ENCODE measurements around the gene EFNB1.
"Not testable (repeated sequence)": the region's sequence is repeated elsewhere in the genome, so short reads cannot be mapped to it uniquely, and the experiment has no call there.

EFNB1 gene

DNA sequence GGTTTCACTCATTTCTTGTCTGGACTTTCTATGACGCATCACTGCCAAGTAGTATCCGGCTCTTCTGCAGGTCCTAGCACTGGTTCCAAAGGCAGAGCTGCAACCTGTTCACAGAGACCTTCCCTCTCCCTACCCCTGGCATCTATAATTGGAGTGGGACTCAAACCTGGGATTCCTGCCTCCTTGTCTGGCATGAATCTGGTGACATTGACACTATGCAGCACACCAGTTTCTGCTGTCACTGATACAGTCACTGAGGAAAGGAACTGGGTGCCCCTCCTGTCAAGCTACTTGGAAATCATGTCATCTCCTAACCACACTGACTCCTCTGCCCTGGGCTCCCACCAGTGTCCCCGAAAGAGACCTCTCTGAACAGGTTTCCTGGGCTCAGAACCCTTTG lies 33.1 kb upstream of the EFNB1 start:
- ChIA-PET CTCF (no interaction called here), POLR2A (no interaction called here)
- DNase-seq (ENCODE audit: low read depth, low spot score): no peak
- TF ChIP-seq CTCF (IDR thresholded peaks at IDR 0.05; ENCODE audit: insufficient read depth, low read length, missing control alignments): no peak
- H3K4me3 ChIP-seq (ENCODE audit: low read depth, low read length): no peak overlapping the region

DNA sequence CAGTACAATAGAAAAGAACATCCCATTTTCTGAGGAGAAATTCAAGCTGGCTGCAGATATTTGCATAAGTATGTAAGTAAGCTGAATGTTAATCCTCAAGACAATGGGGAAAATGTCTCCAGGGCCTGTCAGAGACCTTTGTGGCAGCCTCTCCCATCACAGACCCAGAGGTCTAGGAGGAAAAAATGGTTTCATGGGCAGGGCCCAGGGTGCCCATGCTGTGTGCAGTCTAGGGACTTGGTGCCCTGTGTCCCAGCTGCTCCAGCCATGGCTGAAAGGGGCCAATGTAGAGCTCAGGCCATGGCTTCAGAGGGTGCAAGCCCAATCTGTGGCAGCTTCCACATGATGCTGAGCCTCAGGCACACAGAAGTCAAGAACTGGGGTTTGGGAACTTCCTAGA lies 30.4 kb upstream of the EFNB1 start:
- CTCF ChIA-PET, POLR2A ChIA-PET: not testable (repeated sequence)

GRCh38 chrX:68801737-68802290 lies 27.0 kb upstream of the EFNB1 start:
- H3K4me3 ChIP-seq (ENCODE audit: low read depth, low read length): no peak overlapping the region
- no peak for DNase-seq (ENCODE audit: low read depth, low spot score)
- TF ChIP-seq CTCF (IDR thresholded peaks at IDR 0.05; ENCODE audit: insufficient read depth, low read length, missing control alignments): no peak
- CTCF ChIA-PET: no interaction called here
- POLR2A ChIA-PET: no interaction called here

More for the DNA sequence above, 30.4 kb upstream of the EFNB1 start:
- H3K4me3 ChIP-seq (ENCODE audit: low read depth, low read length); DNase-seq (ENCODE audit: low read depth, low spot score): not testable (repeated sequence)

DNA sequence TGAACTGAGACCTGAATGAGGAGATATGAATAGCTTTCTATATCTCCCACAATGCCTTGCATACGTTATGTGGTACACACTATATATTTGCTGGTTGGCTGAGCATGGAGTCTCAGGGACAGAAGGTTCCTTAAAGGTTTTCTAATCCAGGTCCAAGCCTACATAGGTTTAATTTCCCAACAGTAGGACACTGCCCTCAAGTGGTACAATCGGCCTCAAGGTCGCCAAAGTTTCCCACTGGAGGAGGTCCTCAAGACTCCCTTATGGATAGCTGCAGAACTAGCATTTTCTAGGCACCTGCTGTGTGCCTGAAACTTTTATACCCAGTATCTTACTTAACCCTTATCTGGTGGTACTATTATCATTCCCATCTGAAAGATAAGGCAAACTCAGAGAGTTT lies 21.0 kb upstream of the EFNB1 start:
- no peak overlapping the region for H3K4me3 ChIP-seq (ENCODE audit: low read depth, low read length)
- CTCF ChIA-PET: interaction anchor here (0.6 to 5.8 kb wide), 7 partner anchors 14 to 634 kb away, joined by 3 to 57 read pairs (median 3); no protein-coding TSS in a partner anchor
- POLR2A ChIA-PET: no interaction called here
- no peak for DNase-seq (ENCODE audit: low read depth, low spot score)
- peak; percentile 3 for TF ChIP-seq CTCF (IDR thresholded peaks at IDR 0.05; ENCODE audit: insufficient read depth, low read length, missing control alignments)

GRCh38 chrX:68808686-68809357 lies 20.0 kb upstream of the EFNB1 start:
- ChIA-PET CTCF (interaction anchor here (0.6 to 5.8 kb wide), 5 partner anchors 14 to 635 kb away, joined by 3 to 57 read pairs (median 6); no protein-coding TSS in a partner anchor), POLR2A (no interaction called here)
- TF ChIP-seq CTCF (IDR thresholded peaks at IDR 0.05; ENCODE audit: insufficient read depth, low read length, missing control alignments): peak; percentile 5
- no peak for DNase-seq (ENCODE audit: low read depth, low spot score)
- H3K4me3 ChIP-seq (ENCODE audit: low read depth, low read length): no peak overlapping the region

DNA sequence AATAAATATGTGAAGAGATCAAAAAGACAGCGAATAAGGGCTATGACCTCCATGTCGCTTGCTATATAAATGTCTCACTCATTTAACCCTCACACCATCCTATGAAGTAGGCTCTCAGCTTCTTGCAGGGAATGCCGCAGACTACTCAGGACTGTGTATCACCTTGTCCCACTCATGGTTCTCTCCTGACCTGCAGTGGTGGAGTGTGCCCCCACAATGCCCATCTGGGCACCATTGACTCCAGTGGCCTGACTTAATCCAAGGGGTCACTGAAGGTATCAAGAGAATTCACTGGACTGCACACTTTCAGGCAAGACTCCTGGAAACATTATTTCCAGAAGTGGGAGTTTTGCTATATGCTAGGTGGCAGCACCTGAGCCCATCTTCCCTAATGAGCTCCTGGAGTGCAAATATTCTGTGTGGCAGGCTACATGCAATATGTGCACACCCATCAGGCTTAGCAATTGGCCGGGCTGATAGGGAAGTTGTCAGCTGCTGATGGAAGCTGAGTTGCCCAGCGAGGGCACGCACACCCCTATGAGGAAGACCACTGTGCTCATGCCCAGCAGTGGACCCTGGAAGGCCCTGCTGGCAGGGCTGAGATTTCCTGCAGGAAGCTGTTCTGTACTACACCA lies 8.2 kb upstream of the EFNB1 start:
- no peak for DNase-seq (ENCODE audit: low read depth, low spot score)
- TF ChIP-seq CTCF (IDR thresholded peaks at IDR 0.05; ENCODE audit: insufficient read depth, low read length, missing control alignments): no peak
- H3K4me3 ChIP-seq (ENCODE audit: low read depth, low read length): no peak overlapping the region
- ChIA-PET CTCF (interaction anchor here (0.9 to 13.5 kb wide), 9 partner anchors 8 to 1277 kb away, joined by 3 to 281 read pairs (median 4); partner anchors contain the start of gene EFNB1), POLR2A (no interaction called here)
